Gastroesophageal sphincter (tissue), 3 donors: ENCODE measurements around the gene F2R.

Experiments
- EP300 ChIP-seq: sonication (generic); formaldehyde crosslinking; IDR thresholded peaks from one replicate; pipeline ENCODE4 v1.6.1; 2017; ENCODE audit warnings: antibody characterized with exemption, mild to moderate bottlenecking
- POLR2A ChIP-seq, 2 donors: fragments of 450-650 bp; IDR thresholded peaks; one replicate each; pipeline ENCODE4 v1.6.1; 2017; ENCODE audit warnings: antibody characterized with exemption in 2 of 2, mild to moderate bottlenecking in 2 of 2, moderate library complexity in 1 of 2
- TF ChIP-seq, protein P1 (sequence below), 4 experiments: fragments of 200-600 bp in 2 of 4; fragments of 450-650 bp in 2 of 4; sonication (generic) in 1 of 4; IDR thresholded peaks; one replicate each; pipeline ENCODE4 v1.5.1; 2017 to 2019; ENCODE audit warnings: antibody characterized with exemption in 4 of 4, mild to moderate bottlenecking in 2 of 4, moderate library complexity in 2 of 4

DNA sequence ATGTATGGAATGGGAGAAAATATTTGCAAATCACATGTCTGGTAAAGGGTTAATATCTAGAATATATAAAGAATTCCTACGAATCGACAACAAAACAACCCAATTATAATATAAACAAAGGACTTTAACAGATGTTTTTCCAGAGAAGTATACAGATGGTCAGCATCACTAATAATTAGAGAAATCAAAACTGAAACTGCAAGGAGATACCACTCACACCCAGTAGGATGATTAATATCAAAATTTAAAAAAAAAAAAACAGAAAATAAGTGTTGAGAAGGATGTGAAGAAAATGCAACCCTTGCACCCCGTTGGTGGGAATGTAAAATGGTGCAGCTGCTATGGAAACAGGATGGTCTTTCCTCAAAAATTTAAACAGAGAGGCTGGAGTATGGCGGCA is 34.6 kb upstream of the F2R start:
- TF ChIP-seq, protein P1, sequence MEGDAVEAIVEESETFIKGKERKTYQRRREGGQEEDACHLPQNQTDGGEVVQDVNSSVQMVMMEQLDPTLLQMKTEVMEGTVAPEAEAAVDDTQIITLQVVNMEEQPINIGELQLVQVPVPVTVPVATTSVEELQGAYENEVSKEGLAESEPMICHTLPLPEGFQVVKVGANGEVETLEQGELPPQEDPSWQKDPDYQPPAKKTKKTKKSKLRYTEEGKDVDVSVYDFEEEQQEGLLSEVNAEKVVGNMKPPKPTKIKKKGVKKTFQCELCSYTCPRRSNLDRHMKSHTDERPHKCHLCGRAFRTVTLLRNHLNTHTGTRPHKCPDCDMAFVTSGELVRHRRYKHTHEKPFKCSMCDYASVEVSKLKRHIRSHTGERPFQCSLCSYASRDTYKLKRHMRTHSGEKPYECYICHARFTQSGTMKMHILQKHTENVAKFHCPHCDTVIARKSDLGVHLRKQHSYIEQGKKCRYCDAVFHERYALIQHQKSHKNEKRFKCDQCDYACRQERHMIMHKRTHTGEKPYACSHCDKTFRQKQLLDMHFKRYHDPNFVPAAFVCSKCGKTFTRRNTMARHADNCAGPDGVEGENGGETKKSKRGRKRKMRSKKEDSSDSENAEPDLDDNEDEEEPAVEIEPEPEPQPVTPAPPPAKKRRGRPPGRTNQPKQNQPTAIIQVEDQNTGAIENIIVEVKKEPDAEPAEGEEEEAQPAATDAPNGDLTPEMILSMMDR (IDR thresholded peaks at IDR 0.05) = no peak
- no peak for TF ChIP-seq POLR2A (IDR thresholded peaks at IDR 0.05)
- no peak for TF ChIP-seq EP300
